ENCODE data around the gene USP32. TPM values are rescaled to one million over a fixed set of nuclear protein-coding genes. Genes with fewer than 3 reads are reported as not detected.

The USP32 gene
- total RNA-seq, 4 donors from 2014 or later, result 56.3 to 72.0 (median 60.9) TPM

- TF ChIP-seq POLR2A (IDR thresholded peaks at IDR 0.05) (no peak), CTCF (IDR thresholded peaks at IDR 0.05) (no peak)
- DNase-seq (ENCODE audit: low spot score in 2 of 2), result no peak
- 13% methylated on average over 18 to 26 of the region's 48 CpGs for WGBS, 2 donors
- intact Hi-C loops (cut with DNase I; ENCODE audit: low total_unique reads), result no loop called here
- H3K4me3 ChIP-seq (ENCODE audit: low read depth, poor library complexity, severe bottlenecking), result no peak overlapping the region
These were observed 253.0 kb downstream of the USP32 start for GRCh38 chr17:60138769-60139437.

- TF ChIP-seq POLR2A (IDR thresholded peaks at IDR 0.05) (no peak), CTCF (IDR thresholded peaks at IDR 0.05) (no peak)
- H3K4me3 ChIP-seq (ENCODE audit: low read depth, poor library complexity, severe bottlenecking), result no peak overlapping the region
- 50 to 59% methylated on average over 1 of the region's 1 CpG for WGBS, 2 donors
- intact Hi-C loops (cut with DNase I; ENCODE audit: low total_unique reads), result no loop called here
- DNase-seq (ENCODE audit: low spot score in 2 of 2), result no peak
These were observed 254.2 kb downstream of the USP32 start for GRCh38 chr17:60137731-60138130.

- WGBS, 2 donors, result 75 to 79% methylated on average over 13 of the region's 13 CpGs
- H3K4me3 ChIP-seq (ENCODE audit: low read depth, poor library complexity, severe bottlenecking), result no peak overlapping the region
- TF ChIP-seq CTCF (IDR thresholded peaks at IDR 0.05), result no peak
- TF ChIP-seq POLR2A (IDR thresholded peaks at IDR 0.05), result no peak
- intact Hi-C loops (cut with DNase I; ENCODE audit: low total_unique reads), result no loop called here
- peak in 1 of 2 donors; percentile 61 for DNase-seq (ENCODE audit: low spot score in 2 of 2)
These were observed 255.8 kb downstream of the USP32 start for GRCh38 chr17:60135951-60136666.

- WGBS, 2 donors, result 4 to 5% methylated on average over 54 of the region's 54 CpGs
- peak overlapping the region; percentile 49 for H3K4me3 ChIP-seq (ENCODE audit: low read depth, poor library complexity, severe bottlenecking)
- intact Hi-C loops (cut with DNase I; ENCODE audit: low total_unique reads), result no loop called here
- peak; percentile 81 to 95 for DNase-seq (ENCODE audit: low spot score in 2 of 2)
- no peak for TF ChIP-seq POLR2A (IDR thresholded peaks at IDR 0.05)
- no peak for TF ChIP-seq CTCF (IDR thresholded peaks at IDR 0.05)
These were observed 256.6 kb downstream of the USP32 start for GRCh38 chr17:60135151-60135950.

- intact Hi-C loops (cut with DNase I; ENCODE audit: low total_unique reads), result no loop called here
- peak overlapping the region; percentile 49 for H3K4me3 ChIP-seq (ENCODE audit: low read depth, poor library complexity, severe bottlenecking)
- no peak for TF ChIP-seq POLR2A (IDR thresholded peaks at IDR 0.05)
- no peak for TF ChIP-seq CTCF (IDR thresholded peaks at IDR 0.05)
- WGBS, 2 donors, result 7 to 8% methylated on average over 16 of the region's 16 CpGs
- peak in 1 of 2 donors; percentile 67 for DNase-seq (ENCODE audit: low spot score in 2 of 2)
These were observed 257.4 kb downstream of the USP32 start for GRCh38 chr17:60134396-60135150.
